HCT116 (cell line): ENCODE data around the gene NEK6. TPM values are rescaled to one million over a fixed set of nuclear protein-coding genes. Genes with fewer than 3 reads are reported as not detected.
A peak's percentile ranks its signal among the peaks of the same experiment; 100 is the strongest.

Experiments used
- ATAC-seq: fragments of 200-7000 bp; cut with Tn5 transposase; 2 replicates; pipeline ENCODE4 v1.9.1; 2020; ENCODE audit warnings: mild to moderate bottlenecking, moderate library complexity
- BruUV-seq: library from RNA; stranded (reverse); fragments of 400-500 nt; replicated peaks from 2 replicates; lab custom pipeline; 2021; lab: Mats Ljungman, UMichigan
- CTCF ChIA-PET: fragments of 300-600 bp; sonication (Branson Sonifier 250); formaldehyde crosslinking; loops from one replicate; lab custom pipeline; 2021; ENCODE audit warnings: antibody characterized with exemption; lab: Charles Lee
- POLR2A ChIA-PET: fragments of 300-600, 350-600 bp; sonication (Branson Sonifier 250); formaldehyde crosslinking; loops from one replicate; lab custom pipeline; 2021; ENCODE audit warnings: antibody characterized with exemption; lab: Charles Lee
- RAD21 ChIA-PET, 2 experiments: fragments of 300-600 bp; sonication (Branson Sonifier 250); formaldehyde crosslinking; loops; one replicate each; lab custom pipeline; 2023; ENCODE audit warnings: low total read pairs in 2 of 2; ENCODE audit not compliant: uncharacterized antibody in 2 of 2, unreplicated experiment in 2 of 2, low non-redundant PET in 1 of 2; lab: Charles Lee
- DNase-seq: peaks from one replicate; pipeline ENCODE4 v3.0.0-alpha.2; 2010; ENCODE audit warnings: low read depth, low spot score
- H2AFZ ChIP-seq: fragments of 200-600 bp; shearing (Covaris generic), sonication (generic); 2 replicates; pipeline ENCODE4 v1.6.1; 2017; ENCODE audit warnings: low read depth, mixed run types, mixed read lengths, antibody characterized with exemption, low read length; ENCODE audit not compliant: poor library complexity, severe bottlenecking
- H3K27ac ChIP-seq: 2 replicates; pipeline ENCODE4 v1.5.1; 2012; ENCODE audit warnings: low read depth, low read length
- H3K27me3 ChIP-seq: fragments of 200-600 bp; sonication (generic); 2 replicates; pipeline ENCODE4 v1.6.1; 2016; ENCODE audit warnings: mixed run types, low read length, mixed read lengths; ENCODE audit not compliant: insufficient read depth
- H3K36me3 ChIP-seq, 2 experiments: fragments of 200-500 bp in 1 of 2; fragments of 200-600 bp in 1 of 2; sonication (Bioruptor generic) in 1 of 2; sonication (generic) in 1 of 2; 2 replicates each; pipeline versions ENCODE4 v1.5.1 to v1.6.1; 2014 to 2016; ENCODE audit warnings: low read length in 2 of 2, inconsistent platforms in 1 of 2, mixed read lengths in 1 of 2, mixed run types in 1 of 2; ENCODE audit not compliant: insufficient read depth in 2 of 2, control insufficient read depth in 1 of 2
- H3K4me1 ChIP-seq, 2 experiments: fragments of 200-600 bp in 1 of 2; sonication (generic) in 1 of 2; 2 replicates each; pipeline versions ENCODE4 v1.5.1 to v1.6.1; 2012 to 2017; ENCODE audit warnings: low read length in 2 of 2, inconsistent platforms in 1 of 2, mild to moderate bottlenecking in 1 of 2, mixed read lengths in 1 of 2, mixed run types in 1 of 2, moderate library complexity in 1 of 2; ENCODE audit not compliant: insufficient read depth in 2 of 2, control insufficient read depth in 1 of 2
- H3K4me2 ChIP-seq: fragments of 200-600 bp; sonication (generic); 2 replicates; pipeline ENCODE4 v1.6.1; 2017; ENCODE audit warnings: mixed run types, low read length, mixed read lengths
- H3K4me3 ChIP-seq, 2 experiments: fragments of 200-600 bp in 1 of 2; sonication (generic) in 1 of 2; replicated peaks in 1 of 2; 2 replicates each; pipeline ENCODE4 v1.5.1; 2011 to 2016; ENCODE audit warnings: low read length in 2 of 2, control low read depth in 1 of 2, low read depth in 1 of 2, mild to moderate bottlenecking in 1 of 2, mixed read lengths in 1 of 2, mixed run types in 1 of 2
- H3K79me2 ChIP-seq: fragments of 200-600 bp; sonication (generic); 2 replicates; pipeline ENCODE4 v1.6.1; 2017; ENCODE audit warnings: mild to moderate bottlenecking, mixed run types, low read length, moderate library complexity, mixed read lengths; ENCODE audit not compliant: insufficient read depth
- H3K9ac ChIP-seq: fragments of 200-600 bp; sonication (generic); 2 replicates; pipeline ENCODE4 v1.6.1; 2016; ENCODE audit warnings: low read length, mixed read lengths
- H3K9me2 ChIP-seq: fragments of 200-600 bp; sonication (generic), shearing (Covaris generic); 2 replicates; pipeline ENCODE4 v1.6.1; 2017; ENCODE audit warnings: mixed run types, mild to moderate bottlenecking, moderate library complexity; ENCODE audit not compliant: insufficient read depth
- H3K9me3 ChIP-seq, 2 experiments: fragments of 200-500 bp in 1 of 2; fragments of 200-600 bp in 1 of 2; sonication (Bioruptor generic) in 1 of 2; sonication (generic) in 1 of 2; 2 replicates each; pipeline ENCODE4 v1.6.1; 2014 to 2017; ENCODE audit warnings: low read length in 2 of 2, mixed read lengths in 2 of 2, inconsistent platforms in 1 of 2, low read depth in 1 of 2, mild to moderate bottlenecking in 1 of 2, mixed run types in 1 of 2, moderate library complexity in 1 of 2; ENCODE audit not compliant: control insufficient read depth in 1 of 2, insufficient read depth in 1 of 2
- H4K20me1 ChIP-seq: fragments of 200-600 bp; sonication (generic), shearing (Covaris generic); 2 replicates; pipeline ENCODE4 v1.6.1; 2017; ENCODE audit warnings: mixed run types, mild to moderate bottlenecking, moderate library complexity; ENCODE audit not compliant: insufficient read depth
- ATF3 ChIP-seq: IDR thresholded peaks from 2 replicates; pipeline ENCODE4 v1.6.1; 2012
- CBX3 ChIP-seq: IDR thresholded peaks from 2 replicates; pipeline ENCODE4 v1.6.1; 2012; ENCODE audit warnings: low read depth
- CEBPB ChIP-seq: IDR thresholded peaks from 2 replicates; pipeline ENCODE4 v1.6.1; 2012; ENCODE audit warnings: low read depth
- CTCF ChIP-seq, 3 experiments: fragments of 200-600 bp in 1 of 3; sonication (generic) in 1 of 3; IDR thresholded peaks in 2 of 3; conservative IDR thresholded peaks in 1 of 3; 2 replicates each; pipeline ENCODE4 v1.5.1; 2012 to 2017; ENCODE audit warnings: low read depth in 2 of 3, low read length in 2 of 3, antibody characterized with exemption in 1 of 3, borderline replicate concordance in 1 of 3, control low read depth in 1 of 3, mild to moderate bottlenecking in 1 of 3, mixed read lengths in 1 of 3, mixed run types in 1 of 3, moderate library complexity in 1 of 3; ENCODE audit not compliant: insufficient read depth in 1 of 3
- POLR2AphosphoS5 ChIP-seq: IDR thresholded peaks from 2 replicates; pipeline ENCODE4 v1.6.1; 2011; ENCODE audit warnings: mild to moderate bottlenecking, low read depth, low read length, moderate library complexity
- RAD21 ChIP-seq: IDR thresholded peaks from 2 replicates; pipeline ENCODE4 v1.6.1; 2012; ENCODE audit warnings: low read depth, mild to moderate bottlenecking
- SIN3A ChIP-seq: IDR thresholded peaks from 2 replicates; pipeline ENCODE4 v1.6.1; 2012; ENCODE audit warnings: low read depth
- SRF ChIP-seq: IDR thresholded peaks from 2 replicates; pipeline ENCODE4 v1.6.1; 2012; ENCODE audit warnings: low read depth
- ZFX ChIP-seq: fragments of 450-650 bp; IDR thresholded peaks from 2 replicates; pipeline ENCODE4 v1.6.1; 2017
- intact Hi-C: fragments of 100-400 bp; cut with micrococcal nuclease; formaldehyde crosslinking; loops from 2 replicates; pipeline ENCODE4 v1.10.0; 2022
- total RNA-seq: library from RNA; stranded (reverse); gene quantifications from one replicate; pipeline ENCODE4 v1.2.1, GENCODE V29; 2021; ENCODE audit not compliant: unreplicated experiment

NEK6 gene
- total RNA-seq, 1 experiment from 2014 or later, result 40.8 TPM

DNA sequence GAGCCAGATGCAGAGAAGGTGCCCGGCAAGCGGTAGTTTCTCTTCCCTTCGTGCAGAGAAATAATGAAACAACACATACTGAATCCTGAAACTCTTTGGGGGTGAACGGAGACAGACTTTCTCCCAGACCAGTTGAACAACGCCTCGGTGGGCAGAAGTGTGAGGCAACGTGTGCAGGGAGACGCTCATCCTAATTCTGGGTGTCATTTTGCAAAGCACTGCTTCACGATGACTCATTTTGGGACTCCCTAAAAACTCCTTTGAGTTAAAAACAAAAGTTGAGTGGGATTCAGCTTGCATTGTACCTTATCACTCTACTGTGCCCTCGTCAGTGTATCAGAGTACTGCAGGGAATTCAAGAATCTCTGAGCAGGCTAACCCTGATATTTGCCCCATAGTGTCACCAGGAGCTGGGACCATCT, 3.5 kb upstream of the NEK6 start (continued):
- TF ChIP-seq CTCF (IDR thresholded peaks at IDR 0.05 in 2 of 3, conservative IDR thresholded peaks at IDR 0.05 in 1 of 3; ENCODE audit: borderline replicate concordance in 1 of 3, insufficient read depth in 1 of 3, low read depth in 2 of 3, low read length in 2 of 3), result no peak

DNA sequence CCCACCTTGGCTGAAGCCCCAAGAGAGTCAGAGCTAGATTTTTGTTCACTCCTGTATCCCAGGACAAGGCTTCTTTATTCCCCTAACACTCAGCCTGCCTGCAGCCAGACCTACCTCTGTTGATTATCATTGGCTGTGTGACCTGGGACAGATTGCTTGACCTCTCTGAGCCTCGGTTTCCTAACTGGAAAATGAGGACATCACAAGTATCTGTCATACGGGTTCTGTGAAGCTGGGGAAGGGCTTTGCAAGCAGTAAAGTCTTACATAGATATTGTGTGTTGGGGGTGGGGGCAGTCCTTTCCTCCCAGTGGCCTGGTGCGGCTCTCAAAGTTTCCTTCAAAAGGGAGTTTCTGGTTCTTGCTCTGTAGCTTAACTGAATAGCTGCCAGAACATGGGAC, 2.5 kb upstream of the NEK6 start:
- Histone ChIP-seq H4K20me1 (no peaks in the 10 kb centered on the region), H3K79me2 (peaks cover 21% of the 10 kb centered on the region), H3K9me2 (no peaks in the 10 kb centered on the region), H3K4me1 (peaks cover 13 to 43% of the 10 kb centered on the region in 2 experiments), H3K4me2 (no peak overlapping the region), H3K4me3 (no peak overlapping the region), H3K27ac (no peak overlapping the region), H3K9me3 (no peaks in the 10 kb centered on the region), H3K27me3 (no peaks in the 10 kb centered on the region)
- no TSS peak for BruUV-seq
- intact Hi-C loops, result loop anchor here (5.0 kb wide), 2 partner anchors 52 to 123 kb away; no protein-coding TSS in a partner anchor
- POLR2A ChIA-PET, result no interaction called here
- DNase-seq, result no peak
- no peak for ATAC-seq
- TF ChIP-seq RAD21 (no peak), ZFX (no peak), CEBPB (no peak)
- TF ChIP-seq, all 23 proteins: peak for 0
- ChIA-PET CTCF (no interaction called here), RAD21 (no interaction called here)
- no peak overlapping the region for H2AFZ ChIP-seq
- H3K9ac ChIP-seq, result no peak overlapping the region
- H3K36me3 ChIP-seq, result no peaks in the 10 kb centered on the region

- Histone ChIP-seq H3K9me2 (no peaks in the 10 kb centered on the region), H3K4me3 (no peak overlapping the region), H3K27ac (no peak overlapping the region), H3K36me3 (no peaks in the 10 kb centered on the region), H3K9me3 (no peaks in the 10 kb centered on the region), H2AFZ (peak overlapping the region; percentile 66), H3K9ac (no peak overlapping the region), H3K4me1 (peaks cover 27 to 54% of the 10 kb centered on the region in 2 experiments), H4K20me1 (peaks cover 2% of the 10 kb centered on the region; the same call in 1 of the 2 replicates), H3K79me2 (peaks cover 35% of the 10 kb centered on the region), H3K27me3 (no peaks in the 10 kb centered on the region), H3K4me2 (peak overlapping the region; percentile 72)
- POLR2A ChIA-PET, result no interaction called here
- CTCF ChIA-PET, result no interaction called here
- no TSS peak for BruUV-seq
- DNase-seq (no peak), ATAC-seq (peak; percentile 33)
- intact Hi-C loops, result loop anchor here (5.0 kb wide), 2 partner anchors 51 to 124 kb away; no protein-coding TSS in a partner anchor
- RAD21 ChIA-PET, result no interaction called here
- TF ChIP-seq POLR2AphosphoS5 (no peak), RAD21 (no peak), CTCF (IDR thresholded peaks at IDR 0.05 in 2 of 3, conservative IDR thresholded peaks at IDR 0.05 in 1 of 3; ENCODE audit: borderline replicate concordance in 1 of 3, insufficient read depth in 1 of 3, low read depth in 2 of 3, low read length in 2 of 3) (no peak), SRF (no peak), SIN3A (no peak), CBX3 (no peak), ATF3 (no peak)
Measured at GRCh38 chr9:124256517-124257069, 1.2 kb upstream of the NEK6 start.
